Measurements from ENCODE around the gene MINDY4.
A peak's percentile ranks its signal among the peaks of the same experiment; 100 is the strongest.
"Not testable (repeated sequence)": the region's sequence is repeated elsewhere in the genome, so short reads cannot be mapped to it uniquely, and the experiment has no call there.

The MINDY4 gene

GRCh38 chr7:30805081-30805691 is 34.0 kb downstream of the MINDY4 start:
- DNase-seq, result no peak

- DNase-seq, result no peak
Observed at GRCh38 chr7:30805931-30806330, 34.7 kb downstream of the MINDY4 start.

DNA sequence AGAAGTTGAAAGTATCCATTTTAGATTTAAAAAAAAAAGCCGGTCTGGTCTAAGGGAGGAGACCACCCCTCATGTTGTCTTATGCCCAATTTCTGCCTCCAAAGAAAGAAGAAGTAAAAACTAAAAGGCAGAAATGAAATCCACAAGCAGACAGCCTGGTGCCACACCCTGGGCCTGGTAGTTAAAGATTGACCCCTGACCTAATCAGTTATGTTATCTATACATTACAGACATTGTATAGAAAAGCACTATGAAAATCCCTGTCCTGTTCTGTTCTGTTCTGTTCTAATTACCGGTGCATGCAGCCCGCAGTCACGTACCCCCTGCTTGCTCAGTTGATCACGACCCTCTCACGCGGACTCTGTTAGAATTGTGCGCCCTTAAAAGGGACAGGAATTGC is 36.3 kb downstream of the MINDY4 start:
- DNase-seq, result not testable (repeated sequence)

DNA sequence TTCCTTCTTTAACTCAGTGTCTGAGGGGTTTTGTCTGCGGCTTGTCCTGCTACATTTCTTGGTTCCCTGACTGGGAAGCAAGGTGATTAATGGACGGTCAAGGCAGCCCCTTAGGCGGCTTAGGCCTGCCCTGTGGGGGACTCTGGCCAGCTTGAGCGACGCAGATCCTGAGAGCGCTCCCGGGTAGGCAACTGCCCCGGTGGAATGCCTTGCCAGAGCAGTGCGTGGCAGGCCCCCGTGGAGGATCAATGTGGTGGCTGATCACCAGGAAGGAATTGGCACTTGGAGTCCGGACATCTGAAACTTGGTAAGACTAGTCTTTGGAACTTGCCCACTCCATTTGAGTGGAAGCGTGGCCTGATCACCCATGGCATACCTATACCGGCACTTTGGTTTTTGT is 36.7 kb downstream of the MINDY4 start:
- DNase-seq, result not testable (repeated sequence)

- no peak for DNase-seq
Observed at GRCh38 chr7:30810986-30811385, 39.8 kb downstream of the MINDY4 start.

GRCh38 chr7:30812676-30813075 is 41.5 kb downstream of the MINDY4 start:
- DNase-seq, result no peak

GRCh38 chr7:30813466-30813865 is 42.2 kb downstream of the MINDY4 start:
- no peak for DNase-seq

GRCh38 chr7:30814700-30815387 is 43.6 kb downstream of the MINDY4 start:
- no peak for DNase-seq

DNA sequence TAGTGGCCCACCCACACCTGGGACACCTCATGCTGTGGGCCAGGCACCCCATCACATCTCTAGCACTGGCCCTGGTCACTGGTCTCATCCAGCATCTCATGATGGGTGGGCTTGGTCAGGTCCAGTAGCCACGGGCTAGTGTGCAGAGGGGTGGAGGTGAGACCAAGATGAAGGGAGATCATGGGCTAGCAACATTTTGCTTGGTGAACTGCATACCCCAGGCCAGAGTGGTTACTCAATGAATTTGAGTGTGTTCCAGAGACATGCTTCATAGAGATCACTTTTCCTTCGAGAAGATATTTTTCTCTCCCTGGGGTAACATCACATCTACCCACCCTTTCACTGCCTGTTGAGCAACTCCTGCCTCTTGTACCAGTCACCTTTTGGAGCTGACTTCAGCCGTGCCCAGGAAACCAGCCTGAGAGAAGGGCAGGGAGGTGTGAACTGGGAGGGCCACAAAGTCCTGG is 44.2 kb downstream of the MINDY4 start:
- DNase-seq, result no peak

- DNase-seq, result no peak
Observed at GRCh38 chr7:30815951-30816644, 44.9 kb downstream of the MINDY4 start.

DNA sequence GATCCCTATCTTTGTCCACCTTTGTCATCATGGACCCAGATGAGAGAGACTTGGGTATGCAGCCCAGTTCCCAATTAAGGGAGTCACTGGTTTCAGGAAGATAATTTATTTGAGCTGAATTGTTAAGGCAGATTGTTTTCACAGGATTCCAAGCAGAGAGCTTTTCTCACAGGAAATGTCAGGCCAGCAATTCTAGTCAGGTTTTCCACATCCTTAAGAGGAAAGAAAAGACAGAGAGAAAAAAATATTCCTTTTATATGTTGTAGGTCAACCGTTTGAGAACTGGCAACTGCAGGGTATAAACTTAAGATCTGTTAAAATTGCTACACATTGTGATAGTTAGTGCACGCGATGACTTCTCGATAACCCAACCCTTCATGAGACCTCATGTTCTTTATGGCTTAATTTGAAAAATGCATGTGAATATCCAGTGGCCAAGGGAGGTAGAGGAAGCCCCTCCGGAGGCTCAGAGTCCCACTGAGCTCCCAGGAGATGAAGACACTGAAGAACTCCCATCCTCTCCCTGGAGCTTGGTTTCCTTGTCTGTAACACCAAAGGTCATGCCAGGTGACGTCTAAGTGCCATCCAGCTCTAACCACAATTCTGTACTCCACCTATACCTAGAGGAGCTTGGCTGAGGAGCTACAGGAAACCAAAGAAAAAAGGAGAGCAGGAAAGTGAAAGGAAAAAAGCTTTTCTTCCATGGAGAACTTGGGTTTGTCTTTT is 45.6 kb downstream of the MINDY4 start:
- DNase-seq, result no peak

GRCh38 chr7:30817371-30817767 is 46.2 kb downstream of the MINDY4 start:
- DNase-seq, result peak; percentile 59

- DNase-seq, result no peak
Observed at GRCh38 chr7:30824821-30825720, 53.9 kb downstream of the MINDY4 start.

DNA sequence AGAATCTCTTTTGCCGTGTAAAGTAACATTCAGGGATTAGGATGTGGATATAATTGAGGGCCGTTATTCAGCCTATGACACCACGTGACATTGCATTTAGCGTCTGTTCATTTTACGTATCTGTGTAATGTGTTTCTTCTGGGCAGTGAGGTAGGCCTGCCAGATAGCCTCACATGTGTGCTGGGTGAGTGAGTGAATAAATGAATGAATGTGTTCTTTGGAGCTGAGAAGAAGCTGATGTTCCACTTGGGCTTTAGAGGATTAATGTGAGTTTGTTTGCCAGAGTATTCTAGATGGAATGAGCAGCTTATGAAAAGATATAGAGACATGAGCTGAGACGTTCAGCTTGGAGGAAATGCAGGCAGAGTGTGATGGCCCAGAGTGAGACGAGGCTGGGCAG is 55.0 kb downstream of the MINDY4 start:
- no peak for DNase-seq

DNA sequence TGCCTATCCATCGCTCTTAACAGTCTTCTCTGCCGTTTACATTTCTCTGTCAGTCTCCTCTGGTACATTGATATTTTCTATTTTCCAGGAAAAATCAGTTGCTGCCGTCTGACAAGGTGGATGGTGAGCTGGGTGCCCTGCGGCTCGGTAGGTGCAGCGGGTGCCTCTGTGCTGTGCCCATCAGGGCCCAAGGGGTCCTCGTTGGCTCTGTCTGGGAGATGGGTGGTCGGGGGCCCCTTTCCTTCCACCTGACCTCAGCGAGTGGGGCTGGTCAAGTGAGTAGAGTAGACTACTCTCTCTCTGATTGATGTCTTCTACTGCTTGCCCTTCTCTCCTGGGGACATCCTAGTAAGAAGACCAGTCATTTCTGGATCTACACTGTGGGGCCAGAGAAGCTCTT is 57.4 kb downstream of the MINDY4 start:
- DNase-seq, result no peak

GRCh38 chr7:30829471-30829870 is 58.3 kb downstream of the MINDY4 start:
- DNase-seq, result no peak

- DNase-seq, result no peak
Observed at GRCh38 chr7:30831227-30831626, 60.0 kb downstream of the MINDY4 start.

DNA sequence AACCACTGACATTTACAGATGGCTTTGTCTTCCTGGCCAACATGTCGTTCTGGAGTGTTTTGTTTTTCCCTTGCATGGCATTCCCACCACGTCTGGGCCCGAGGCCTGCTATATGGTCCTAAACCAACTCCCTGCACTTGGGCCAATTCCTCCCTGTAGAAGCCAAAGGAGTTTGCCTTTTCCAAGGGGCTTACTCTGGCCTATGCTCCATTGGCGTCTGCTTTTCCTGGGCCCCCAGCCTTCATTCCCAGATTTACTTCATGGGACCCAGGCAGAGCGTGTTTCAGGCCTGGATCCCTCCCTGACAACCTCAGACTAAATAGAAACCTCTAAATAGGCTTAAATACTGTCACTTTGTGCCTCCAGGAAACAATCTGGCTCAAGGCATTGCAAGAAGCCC is 60.7 kb downstream of the MINDY4 start:
- DNase-seq, result no peak

- not testable (repeated sequence) for DNase-seq
Observed at GRCh38 chr7:30834017-30834674, 62.9 kb downstream of the MINDY4 start.

DNA sequence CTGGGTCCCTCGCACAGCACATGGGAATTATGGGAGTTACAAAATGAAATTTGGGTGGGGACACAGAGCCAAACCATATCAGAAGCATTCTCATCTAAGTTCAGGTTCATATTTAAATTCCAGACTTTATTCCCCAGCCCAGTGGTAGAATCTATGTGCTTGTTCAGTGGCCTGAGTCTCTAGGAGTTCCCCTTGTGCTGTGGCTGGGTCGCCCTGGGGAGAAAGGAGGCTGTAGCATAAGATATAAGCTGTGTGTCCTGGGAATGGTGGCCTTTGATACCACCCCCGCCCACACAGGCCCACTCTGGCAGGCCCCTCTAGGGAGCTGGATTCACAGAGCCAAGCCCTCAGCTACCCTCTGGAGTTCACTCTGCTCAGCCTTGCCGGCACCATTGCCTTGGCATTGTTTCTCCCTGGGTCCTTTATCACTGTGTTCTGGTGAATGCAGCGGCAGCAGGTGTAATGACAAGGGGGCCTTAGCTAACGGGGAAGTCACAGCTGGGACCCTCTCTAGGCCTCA is 64.2 kb downstream of the MINDY4 start:
- no peak for DNase-seq

DNA sequence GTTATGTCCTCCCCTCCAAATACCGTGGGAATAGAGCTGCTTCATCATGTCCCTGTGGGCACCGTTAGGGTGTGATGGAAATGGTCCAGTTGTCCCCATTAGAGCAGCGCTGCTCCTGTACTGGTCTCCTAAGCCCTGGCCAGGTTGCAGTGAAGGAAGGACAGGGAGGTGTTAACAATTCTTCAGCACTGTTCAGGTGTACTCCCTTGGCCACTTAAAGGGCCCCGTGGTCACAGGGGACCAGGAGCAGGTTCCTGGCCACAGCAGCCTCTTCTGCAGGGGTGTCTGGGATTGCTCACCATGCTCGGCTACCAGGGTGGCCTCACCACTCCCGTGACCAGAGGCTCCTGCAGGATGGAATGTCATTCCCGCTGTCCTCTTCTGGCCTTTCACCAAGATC is 65.8 kb downstream of the MINDY4 start:
- DNase-seq, result no peak

Measured in fibroblast of skin of back (primary cell).